SK-N-SH (cell line): Measurements from ENCODE around the gene CD81. TPM values are rescaled to one million over a fixed set of nuclear protein-coding genes. Genes with fewer than 3 reads are reported as not detected.

Experiments
- CTCF ChIA-PET: fragments of 300-600, 350-600 bp; formaldehyde crosslinking; extraction: SDS; loops from one replicate; lab custom pipeline; 2021; lab: Yijun Ruan, JAX
- POLR2A ChIA-PET: fragments of 350-600 bp; sonication (Branson Sonifier 250); formaldehyde crosslinking; extraction: SDS; loops from one replicate; lab custom pipeline; 2020; ENCODE audit warnings: antibody characterized with exemption, inconsistent platforms; lab: Yijun Ruan, JAX
- DNase-seq: peaks from one replicate; pipeline ENCODE4 v3.0.0; 2012
- H2AFZ ChIP-seq: fragments of 200-600 bp; sonication (generic); 2 replicates; pipeline ENCODE4 v1.8.1; 2016; ENCODE audit warnings: antibody characterized with exemption, mild to moderate bottlenecking, low read depth
- H3F3A ChIP-seq: fragments of 200-600 bp; sonication (generic); replicated peaks from 2 replicates; pipeline ENCODE3; 2016; ENCODE audit warnings: antibody characterized with exemption, mild to moderate bottlenecking; ENCODE audit not compliant: insufficient read depth
- H3K27ac ChIP-seq, 2 experiments: fragments of 200-500 bp in 1 of 2; fragments of 200-600 bp in 1 of 2; sonication (Bioruptor generic) in 1 of 2; sonication (generic), shearing (Covaris generic) in 1 of 2; 2 replicates each; pipeline versions ENCODE4 v1.5.1 to v1.6.1; 2014 to 2016; ENCODE audit warnings: low read depth in 2 of 2, inconsistent platforms in 1 of 2, low read length in 1 of 2, mild to moderate bottlenecking in 1 of 2, mixed read lengths in 1 of 2
- H3K27me3 ChIP-seq: fragments of 200-600 bp; sonication (generic), shearing (Covaris generic); 2 replicates; pipeline ENCODE4 v1.6.1; 2016; ENCODE audit warnings: mixed run types; ENCODE audit not compliant: insufficient read depth
- H3K36me3 ChIP-seq, 2 experiments: fragments of 200-500 bp in 1 of 2; fragments of 200-600 bp in 1 of 2; sonication (Bioruptor generic) in 1 of 2; sonication (generic) in 1 of 2; replicated peaks in 1 of 2; 2 replicates each; pipeline versions ENCODE3 to v1.5.1; 2014 to 2016; ENCODE audit warnings: low read length in 1 of 2, mild to moderate bottlenecking in 1 of 2; ENCODE audit not compliant: insufficient read depth in 2 of 2, control insufficient read depth in 1 of 2
- H3K4me1 ChIP-seq, 2 experiments: fragments of 200-500 bp in 1 of 2; fragments of 200-600 bp in 1 of 2; sonication (Bioruptor generic) in 1 of 2; sonication (generic), shearing (Covaris generic) in 1 of 2; 2 replicates each; pipeline versions ENCODE4 v1.5.1 to v1.6.1; 2014 to 2016; ENCODE audit warnings: low read depth in 1 of 2, low read length in 1 of 2, mixed run types in 1 of 2; ENCODE audit not compliant: insufficient read depth in 2 of 2, control insufficient read depth in 1 of 2
- H3K4me2 ChIP-seq: fragments of 200-600 bp; sonication (generic), shearing (Covaris generic); 2 replicates; pipeline ENCODE4 v1.6.1; 2017; ENCODE audit warnings: mixed run types
- H3K4me3 ChIP-seq, 2 experiments: fragments of 200-500 bp in 1 of 2; fragments of 200-600 bp in 1 of 2; sonication (Bioruptor generic) in 1 of 2; sonication (generic), shearing (Covaris generic) in 1 of 2; 2 replicates each; pipeline versions ENCODE4 v1.5.1 to v1.8.1; 2014 to 2016; ENCODE audit warnings: low read depth in 2 of 2, inconsistent platforms in 1 of 2, low read length in 1 of 2, mild to moderate bottlenecking in 1 of 2, mixed read lengths in 1 of 2, moderate library complexity in 1 of 2
- H3K79me2 ChIP-seq: fragments of 200-600 bp; sonication (generic); 2 replicates; pipeline ENCODE4 v1.8.1; 2017; ENCODE audit warnings: mild to moderate bottlenecking; ENCODE audit not compliant: insufficient read depth
- H3K9ac ChIP-seq: fragments of 200-600 bp; sonication (generic); 2 replicates; pipeline ENCODE4 v1.6.1; 2017; ENCODE audit warnings: mixed run types
- H3K9me2 ChIP-seq: fragments of 200-600 bp; sonication (generic); 2 replicates; pipeline ENCODE4 v1.6.1; 2017; ENCODE audit warnings: mixed run types
- H3K9me3 ChIP-seq: fragments of 200-600 bp; sonication (generic); 2 replicates; pipeline ENCODE4 v1.6.1; 2017; ENCODE audit warnings: mixed run types, mild to moderate bottlenecking, moderate library complexity
- H4K20me1 ChIP-seq: fragments of 200-600 bp; sonication (generic); 2 replicates; pipeline ENCODE4 v1.6.1; 2017; ENCODE audit warnings: mild to moderate bottlenecking, mixed run types; ENCODE audit not compliant: insufficient read depth
- CHD2 ChIP-seq: fragments of 150-350 bp; IDR thresholded peaks from 2 replicates; pipeline ENCODE4 v1.6.1; 2018; ENCODE audit warnings: low read length; ENCODE audit not compliant: partially characterized antibody
- EZH2phosphoT487 ChIP-seq: fragments of 200-600 bp; sonication (generic); IDR thresholded peaks from 2 replicates; pipeline ENCODE4 v1.6.1; 2017; ENCODE audit warnings: low read depth, mixed run types, mild to moderate bottlenecking, antibody characterized with exemption, moderate library complexity, borderline replicate concordance
- FOSL2 ChIP-seq: IDR thresholded peaks from 2 replicates; pipeline ENCODE4 v1.4.0; 2012; ENCODE audit warnings: low read depth, mild to moderate bottlenecking, moderate library complexity, borderline replicate concordance
- RXRA ChIP-seq: IDR thresholded peaks from 2 replicates; pipeline ENCODE4 v1.4.0; 2012; ENCODE audit warnings: low read depth, mild to moderate bottlenecking, borderline replicate concordance
- YY1 ChIP-seq: IDR thresholded peaks from 2 replicates; pipeline ENCODE4 v1.4.0; 2012; ENCODE audit warnings: low read depth, mild to moderate bottlenecking
- WGBS: methylation state at CpG from one replicate; pipeline ENCODE4 v1.1.6; 2017; ENCODE audit warnings: low lambda C conversion rate; 5-methylcytosine and 5-hydroxymethylcytosine counted together
- polyA plus RNA-seq, 3 experiments: library from polyadenylated mRNA; depleted of rRNA; stranded (reverse); fragments of >200 nt; gene quantifications; 2 replicates each; pipeline ENCODE4 v1.2.3, GENCODE V29; 2012
- TF ChIP-seq, protein P1 (sequence below): IDR thresholded peaks from 2 replicates; pipeline ENCODE4; 2012
- TF ChIP-seq, protein P2 (sequence below): IDR thresholded peaks from 2 replicates; pipeline ENCODE4 v1.6.1; 2012; ENCODE audit warnings: mild to moderate bottlenecking, low read depth, low read length, moderate library complexity
- TF ChIP-seq, protein P3 (sequence below): fragments of 200-600 bp; sonication (generic); IDR thresholded peaks from 2 replicates; pipeline ENCODE4 v1.6.1; 2017; ENCODE audit warnings: antibody characterized with exemption, mild to moderate bottlenecking, moderate library complexity

Gene CD81
- polyA plus RNA-seq, 1 of the 3 experiments (the other 2 are of a cell fraction), result 517 TPM

DNA sequence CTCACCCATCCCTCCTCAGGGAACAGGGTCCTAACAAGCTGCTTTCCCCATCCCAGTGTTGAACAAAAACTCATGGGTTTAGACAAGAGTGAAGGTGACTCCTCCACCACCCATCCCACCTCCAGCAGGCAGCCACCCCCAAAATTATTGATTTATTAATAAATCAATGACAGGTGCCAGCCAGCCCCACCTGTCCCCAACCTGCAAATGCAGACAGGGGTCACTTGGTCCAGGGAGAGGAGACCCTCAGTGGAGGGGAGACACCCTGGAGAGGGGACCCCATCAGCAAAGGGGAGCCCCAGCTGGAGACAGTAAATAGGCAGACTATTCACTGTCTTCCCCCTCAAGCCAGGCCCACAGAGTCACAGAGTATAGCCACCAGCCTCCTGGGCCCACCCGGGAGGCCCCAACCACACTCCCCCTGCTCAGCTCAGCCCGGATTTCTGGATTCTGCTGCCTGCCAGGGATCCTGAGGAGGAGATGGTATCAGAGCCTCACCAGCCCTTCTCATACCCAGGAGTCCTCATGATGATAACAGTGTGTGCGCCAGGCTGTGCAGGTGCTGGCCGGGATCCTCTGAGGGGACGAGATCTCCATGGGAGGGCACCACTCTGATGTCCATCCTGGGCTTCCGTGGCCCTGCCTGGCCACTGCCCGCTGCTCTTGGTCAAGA, 8.8 kb upstream of the CD81 start (continued):
- no peak for TF ChIP-seq YY1
- TF ChIP-seq FOSL2, result no peak
- TF ChIP-seq, protein P1, sequence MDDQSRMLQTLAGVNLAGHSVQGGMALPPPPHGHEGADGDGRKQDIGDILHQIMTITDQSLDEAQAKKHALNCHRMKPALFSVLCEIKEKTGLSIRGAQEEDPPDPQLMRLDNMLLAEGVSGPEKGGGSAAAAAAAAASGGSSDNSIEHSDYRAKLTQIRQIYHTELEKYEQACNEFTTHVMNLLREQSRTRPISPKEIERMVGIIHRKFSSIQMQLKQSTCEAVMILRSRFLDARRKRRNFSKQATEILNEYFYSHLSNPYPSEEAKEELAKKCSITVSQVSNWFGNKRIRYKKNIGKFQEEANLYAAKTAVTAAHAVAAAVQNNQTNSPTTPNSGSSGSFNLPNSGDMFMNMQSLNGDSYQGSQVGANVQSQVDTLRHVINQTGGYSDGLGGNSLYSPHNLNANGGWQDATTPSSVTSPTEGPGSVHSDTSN, result no peak
- no peak for TF ChIP-seq RXRA
- no peak for TF ChIP-seq CHD2

DNA sequence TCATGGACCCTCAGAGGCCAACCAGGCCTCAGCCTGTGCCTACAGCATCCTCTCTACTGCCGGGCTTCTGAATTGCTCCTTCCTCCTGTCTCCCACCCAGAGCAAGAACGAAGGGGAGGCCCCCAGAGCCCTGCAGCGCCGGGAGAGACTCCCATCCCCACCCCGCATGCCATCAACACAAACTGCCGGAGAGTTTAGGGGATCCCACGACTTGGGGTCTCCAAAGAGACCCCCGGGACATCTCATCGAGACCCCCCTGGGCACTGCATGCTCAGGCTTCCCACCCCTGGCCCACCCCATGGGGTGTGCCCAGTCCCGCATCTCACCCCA, 8.3 kb upstream of the CD81 start:
- no peak overlapping the region for H3K4me3 ChIP-seq
- peaks cover 0 to 6% of the 10 kb centered on the region in 2 experiments; a peak in 1 of 4 replicates for H3K4me1 ChIP-seq
- no peak for TF ChIP-seq EZH2phosphoT487
- TF ChIP-seq, protein P2, sequence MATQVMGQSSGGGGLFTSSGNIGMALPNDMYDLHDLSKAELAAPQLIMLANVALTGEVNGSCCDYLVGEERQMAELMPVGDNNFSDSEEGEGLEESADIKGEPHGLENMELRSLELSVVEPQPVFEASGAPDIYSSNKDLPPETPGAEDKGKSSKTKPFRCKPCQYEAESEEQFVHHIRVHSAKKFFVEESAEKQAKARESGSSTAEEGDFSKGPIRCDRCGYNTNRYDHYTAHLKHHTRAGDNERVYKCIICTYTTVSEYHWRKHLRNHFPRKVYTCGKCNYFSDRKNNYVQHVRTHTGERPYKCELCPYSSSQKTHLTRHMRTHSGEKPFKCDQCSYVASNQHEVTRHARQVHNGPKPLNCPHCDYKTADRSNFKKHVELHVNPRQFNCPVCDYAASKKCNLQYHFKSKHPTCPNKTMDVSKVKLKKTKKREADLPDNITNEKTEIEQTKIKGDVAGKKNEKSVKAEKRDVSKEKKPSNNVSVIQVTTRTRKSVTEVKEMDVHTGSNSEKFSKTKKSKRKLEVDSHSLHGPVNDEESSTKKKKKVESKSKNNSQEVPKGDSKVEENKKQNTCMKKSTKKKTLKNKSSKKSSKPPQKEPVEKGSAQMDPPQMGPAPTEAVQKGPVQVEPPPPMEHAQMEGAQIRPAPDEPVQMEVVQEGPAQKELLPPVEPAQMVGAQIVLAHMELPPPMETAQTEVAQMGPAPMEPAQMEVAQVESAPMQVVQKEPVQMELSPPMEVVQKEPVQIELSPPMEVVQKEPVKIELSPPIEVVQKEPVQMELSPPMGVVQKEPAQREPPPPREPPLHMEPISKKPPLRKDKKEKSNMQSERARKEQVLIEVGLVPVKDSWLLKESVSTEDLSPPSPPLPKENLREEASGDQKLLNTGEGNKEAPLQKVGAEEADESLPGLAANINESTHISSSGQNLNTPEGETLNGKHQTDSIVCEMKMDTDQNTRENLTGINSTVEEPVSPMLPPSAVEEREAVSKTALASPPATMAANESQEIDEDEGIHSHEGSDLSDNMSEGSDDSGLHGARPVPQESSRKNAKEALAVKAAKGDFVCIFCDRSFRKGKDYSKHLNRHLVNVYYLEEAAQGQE, result no peak
- TF ChIP-seq, protein P3, sequence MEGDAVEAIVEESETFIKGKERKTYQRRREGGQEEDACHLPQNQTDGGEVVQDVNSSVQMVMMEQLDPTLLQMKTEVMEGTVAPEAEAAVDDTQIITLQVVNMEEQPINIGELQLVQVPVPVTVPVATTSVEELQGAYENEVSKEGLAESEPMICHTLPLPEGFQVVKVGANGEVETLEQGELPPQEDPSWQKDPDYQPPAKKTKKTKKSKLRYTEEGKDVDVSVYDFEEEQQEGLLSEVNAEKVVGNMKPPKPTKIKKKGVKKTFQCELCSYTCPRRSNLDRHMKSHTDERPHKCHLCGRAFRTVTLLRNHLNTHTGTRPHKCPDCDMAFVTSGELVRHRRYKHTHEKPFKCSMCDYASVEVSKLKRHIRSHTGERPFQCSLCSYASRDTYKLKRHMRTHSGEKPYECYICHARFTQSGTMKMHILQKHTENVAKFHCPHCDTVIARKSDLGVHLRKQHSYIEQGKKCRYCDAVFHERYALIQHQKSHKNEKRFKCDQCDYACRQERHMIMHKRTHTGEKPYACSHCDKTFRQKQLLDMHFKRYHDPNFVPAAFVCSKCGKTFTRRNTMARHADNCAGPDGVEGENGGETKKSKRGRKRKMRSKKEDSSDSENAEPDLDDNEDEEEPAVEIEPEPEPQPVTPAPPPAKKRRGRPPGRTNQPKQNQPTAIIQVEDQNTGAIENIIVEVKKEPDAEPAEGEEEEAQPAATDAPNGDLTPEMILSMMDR, result no peak
- TF ChIP-seq, all 33 proteins: peak for 0
- Histone ChIP-seq H3K79me2 (no peaks in the 10 kb centered on the region), H4K20me1 (no peaks in the 10 kb centered on the region), H3K9me3 (no peaks in the 10 kb centered on the region), H3K27ac (no peak overlapping the region), H3K36me3 (no peaks in the 10 kb centered on the region), H3K9ac (no peak overlapping the region), H2AFZ (no peak overlapping the region), H3K4me2 (no peak overlapping the region), H3K27me3 (no peaks in the 10 kb centered on the region), H3F3A (no peaks in the 10 kb centered on the region), H3K9me2 (no peaks in the 10 kb centered on the region)
- no peak for DNase-seq
- POLR2A ChIA-PET, result no interaction called here
- 68% methylated on average over 6 of the region's 10 CpGs for WGBS
- CTCF ChIA-PET, result no interaction called here
